MCF 10A (cell line): ENCODE data around the gene WWC2. TPM values are rescaled to one million over a fixed set of nuclear protein-coding genes. Genes with fewer than 3 reads are reported as not detected.

ENCODE experiments used
- BruUV-seq: library from RNA; stranded (reverse); fragments of 400-500 nt; replicated peaks from 2 replicates; lab custom pipeline; 2021; lab: Mats Ljungman, UMichigan
- CTCF ChIA-PET: fragments of 300-600 bp; sonication (Branson Sonifier 250); formaldehyde crosslinking; extraction: SDS; loops from one replicate; lab custom pipeline; 2021; ENCODE audit warnings: antibody characterized with exemption, inconsistent platforms; lab: Yijun Ruan, JAX
- POLR2A ChIA-PET: fragments of 300-600, 350-650 bp; sonication (Branson Sonifier 250); formaldehyde crosslinking; extraction: SDS; loops from one replicate; lab custom pipeline; 2020; ENCODE audit warnings: antibody characterized with exemption, inconsistent platforms; lab: Yijun Ruan, JAX
- DNase-seq: peaks from one replicate; pipeline ENCODE4 v3.0.0-alpha.2; 2018; ENCODE audit not compliant: unreplicated experiment
- H3K27ac Mint-ChIP-seq: one replicate; pipeline ENCODE4 v1.8.0; 2022; ENCODE audit warnings: mild to moderate bottlenecking, low read depth, mixed read lengths; ENCODE audit not compliant: unreplicated experiment
- H3K27me3 Mint-ChIP-seq: one replicate; pipeline ENCODE4 v1.8.0; 2022; ENCODE audit warnings: mixed read lengths; ENCODE audit not compliant: insufficient read depth, unreplicated experiment
- H3K36me3 Mint-ChIP-seq: one replicate; pipeline ENCODE4 v1.8.0; 2022; ENCODE audit warnings: mild to moderate bottlenecking, moderate library complexity, mixed read lengths; ENCODE audit not compliant: insufficient read depth, unreplicated experiment
- H3K4me1 Mint-ChIP-seq: one replicate; pipeline ENCODE4 v1.8.0; 2022; ENCODE audit warnings: mixed read lengths; ENCODE audit not compliant: insufficient read depth, unreplicated experiment
- H3K4me3 Mint-ChIP-seq: one replicate; pipeline ENCODE4 v1.8.0; 2022; ENCODE audit warnings: mild to moderate bottlenecking, moderate library complexity, mixed read lengths; ENCODE audit not compliant: unreplicated experiment
- H3K9me3 Mint-ChIP-seq: one replicate; pipeline ENCODE4 v1.8.0; 2022; ENCODE audit warnings: mixed read lengths; ENCODE audit not compliant: unreplicated experiment
- intact Hi-C: fragments of 100-400 bp; cut with micrococcal nuclease; formaldehyde crosslinking; loops from 2 replicates; pipeline ENCODE4 v1.14.1; 2022
- total RNA-seq: library from RNA; stranded (reverse); gene quantifications from 2 replicates; pipeline ENCODE4 v1.2.3, GENCODE V29; 2022
- TF ChIP-seq, protein P1 (sequence below): fragments of 200-600 bp; IDR thresholded peaks from one replicate; pipeline ENCODE4 v1.8.0; 2022; ENCODE audit warnings: antibody characterized with exemption, mild to moderate bottlenecking; ENCODE audit not compliant: unreplicated experiment

Gene WWC2
- total RNA-seq, 1 experiment from 2014 or later: 42.4 TPM

DNA sequence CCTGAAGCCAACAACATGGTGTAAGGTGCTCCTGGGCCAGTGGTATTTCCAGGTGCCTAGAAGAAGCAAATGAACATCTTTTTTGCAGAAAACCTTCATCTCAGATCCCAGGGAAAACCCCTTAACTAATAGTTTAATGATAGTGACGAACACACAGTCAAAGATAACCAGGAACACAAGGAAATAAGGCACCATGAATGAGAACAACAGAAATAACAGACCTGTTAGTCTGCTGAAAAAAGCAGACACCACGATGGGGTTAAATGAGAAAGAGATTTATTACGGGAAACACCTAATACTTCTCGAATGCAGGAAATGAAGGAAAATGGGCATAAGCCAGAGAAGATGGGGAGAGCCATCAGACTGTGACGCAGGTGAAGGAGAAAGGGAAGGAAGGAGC lies 30.6 kb upstream of the WWC2 start:
- DNase-seq: no peak
- TF ChIP-seq, protein P1, sequence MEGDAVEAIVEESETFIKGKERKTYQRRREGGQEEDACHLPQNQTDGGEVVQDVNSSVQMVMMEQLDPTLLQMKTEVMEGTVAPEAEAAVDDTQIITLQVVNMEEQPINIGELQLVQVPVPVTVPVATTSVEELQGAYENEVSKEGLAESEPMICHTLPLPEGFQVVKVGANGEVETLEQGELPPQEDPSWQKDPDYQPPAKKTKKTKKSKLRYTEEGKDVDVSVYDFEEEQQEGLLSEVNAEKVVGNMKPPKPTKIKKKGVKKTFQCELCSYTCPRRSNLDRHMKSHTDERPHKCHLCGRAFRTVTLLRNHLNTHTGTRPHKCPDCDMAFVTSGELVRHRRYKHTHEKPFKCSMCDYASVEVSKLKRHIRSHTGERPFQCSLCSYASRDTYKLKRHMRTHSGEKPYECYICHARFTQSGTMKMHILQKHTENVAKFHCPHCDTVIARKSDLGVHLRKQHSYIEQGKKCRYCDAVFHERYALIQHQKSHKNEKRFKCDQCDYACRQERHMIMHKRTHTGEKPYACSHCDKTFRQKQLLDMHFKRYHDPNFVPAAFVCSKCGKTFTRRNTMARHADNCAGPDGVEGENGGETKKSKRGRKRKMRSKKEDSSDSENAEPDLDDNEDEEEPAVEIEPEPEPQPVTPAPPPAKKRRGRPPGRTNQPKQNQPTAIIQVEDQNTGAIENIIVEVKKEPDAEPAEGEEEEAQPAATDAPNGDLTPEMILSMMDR: no peak
- ChIA-PET POLR2A (no interaction called here), CTCF (interaction anchor here (0.7 to 2.1 kb wide), 4 partner anchors 181 to 243 kb away, joined by 3 to 8 read pairs (median 6); no protein-coding TSS in a partner anchor)
- no TSS peak for BruUV-seq
- Mint-ChIP-seq H3K4me3 (no peak overlapping the region), H3K4me1 (no peaks in the 10 kb centered on the region), H3K9me3 (peaks cover 21% of the 10 kb centered on the region), H3K27ac (no peak overlapping the region), H3K27me3 (no peaks in the 10 kb centered on the region), H3K36me3 (peaks cover 6% of the 10 kb centered on the region)
- intact Hi-C loops: no loop called here

DNA sequence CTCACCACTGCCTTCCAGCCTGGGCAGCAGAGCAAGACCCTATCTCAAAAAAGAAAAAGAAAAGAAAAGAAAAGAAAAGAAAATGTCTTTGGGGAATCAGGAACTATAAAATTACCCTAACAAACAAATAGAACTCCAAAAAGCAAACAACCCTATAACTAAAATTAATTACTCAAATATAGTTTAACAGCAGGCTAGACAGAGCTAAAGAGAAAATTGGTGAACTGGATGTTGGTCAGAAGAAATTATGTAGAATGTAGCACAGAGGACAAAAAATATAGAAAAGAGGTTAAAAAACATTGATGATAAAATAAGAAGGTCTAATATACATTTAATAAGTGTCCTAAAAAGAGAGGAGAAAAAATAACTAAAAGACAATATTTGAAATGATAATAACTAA lies 27.8 kb upstream of the WWC2 start:
- CTCF ChIA-PET: interaction anchor here (0.5 to 9.8 kb wide), 4 partner anchors 133 to 219 kb away, joined by 5 to 226 read pairs (median 104); no protein-coding TSS in a partner anchor
- no TSS peak for BruUV-seq
- POLR2A ChIA-PET: interaction anchor here (0.6 kb wide), 1 partner anchor 32 kb away, joined by 3 read pairs; no protein-coding TSS in a partner anchor
- no peak for DNase-seq
- peaks cover 21% of the 10 kb centered on the region for H3K9me3 Mint-ChIP-seq
- no peaks in the 10 kb centered on the region for H3K4me1 Mint-ChIP-seq
- no peak overlapping the region for H3K27ac Mint-ChIP-seq
- H3K36me3 Mint-ChIP-seq: peaks cover 6% of the 10 kb centered on the region
- no peak overlapping the region for H3K4me3 Mint-ChIP-seq
- intact Hi-C loops: no loop called here
- TF ChIP-seq, protein P1: no peak
- H3K27me3 Mint-ChIP-seq: no peaks in the 10 kb centered on the region

DNA sequence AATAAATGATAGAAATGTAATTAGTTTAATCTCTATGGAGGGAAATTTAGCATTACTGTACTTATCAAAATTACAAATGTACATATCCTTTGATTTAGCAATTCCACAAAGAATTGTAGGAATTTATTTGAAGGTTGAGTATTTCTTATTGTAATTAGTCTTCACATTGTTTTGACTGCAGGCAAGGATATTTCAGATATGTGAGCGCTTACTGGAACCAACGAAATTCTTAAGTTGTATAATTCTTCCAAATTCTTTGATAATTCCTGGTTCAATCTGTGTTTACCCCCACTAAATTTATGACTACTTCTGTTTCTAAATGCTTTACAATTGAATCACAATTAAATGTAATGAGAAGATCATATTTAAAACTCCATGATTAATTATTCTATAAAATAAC lies 26.9 kb upstream of the WWC2 start:
- H3K4me3 Mint-ChIP-seq: no peak overlapping the region
- no peak for DNase-seq
- H3K4me1 Mint-ChIP-seq: no peaks in the 10 kb centered on the region
- ChIA-PET POLR2A (interaction anchor here (1.0 kb wide), 1 partner anchor 24 kb away, joined by 3 read pairs; no protein-coding TSS in a partner anchor), CTCF (interaction anchor here (0.6 to 9.8 kb wide), 6 partner anchors 19 to 1454 kb away, joined by 3 to 226 read pairs (median 58); no protein-coding TSS in a partner anchor)
- no TSS peak for BruUV-seq
- no peak overlapping the region for H3K27ac Mint-ChIP-seq
- TF ChIP-seq, protein P1: no peak
- peaks cover 6% of the 10 kb centered on the region for H3K36me3 Mint-ChIP-seq
- no peaks in the 10 kb centered on the region for H3K27me3 Mint-ChIP-seq
- peaks cover 21% of the 10 kb centered on the region for H3K9me3 Mint-ChIP-seq
- intact Hi-C loops: loop anchor here (2.0 kb wide), 1 partner anchor 327 kb away; no protein-coding TSS in a partner anchor

DNA sequence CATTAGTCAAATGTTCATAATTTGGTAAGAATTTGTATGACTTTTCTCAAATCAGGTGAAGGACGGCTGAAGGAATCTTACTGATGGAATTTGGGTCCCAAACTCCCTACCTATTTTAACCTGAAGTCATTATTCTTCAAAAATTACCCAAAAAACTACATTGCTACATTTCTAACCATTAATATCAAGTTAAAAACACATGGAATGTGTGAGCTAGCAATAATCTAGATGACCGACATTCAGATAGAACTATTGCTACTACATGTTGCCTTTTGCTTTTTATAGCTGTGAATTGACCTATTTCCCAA lies 25.3 kb upstream of the WWC2 start:
- Mint-ChIP-seq H3K4me1 (no peaks in the 10 kb centered on the region), H3K27ac (no peak overlapping the region)

More for the DNA sequence above, 25.3 kb upstream of the WWC2 start:
- Mint-ChIP-seq H3K36me3 (peaks cover 6% of the 10 kb centered on the region), H3K27me3 (no peaks in the 10 kb centered on the region), H3K9me3 (peaks cover 14% of the 10 kb centered on the region), H3K4me3 (no peak overlapping the region)
- POLR2A ChIA-PET: interaction anchor here (1.0 to 1.3 kb wide), 3 partner anchors 176 to 189 kb away, joined by 3 to 4 read pairs (median 3); no protein-coding TSS in a partner anchor
- TF ChIP-seq, protein P1: no peak
- no TSS peak for BruUV-seq
- CTCF ChIA-PET: interaction anchor here (0.5 to 9.8 kb wide), 53 partner anchors 9 to 369 kb away, joined by 3 to 226 read pairs (median 5); partner anchors contain the start of gene WWC2
- intact Hi-C loops: loop anchor here (1.0 to 2.0 kb wide), 6 partner anchors 25 to 334 kb away; no protein-coding TSS in a partner anchor
- no peak for DNase-seq
